ENCODE data around the gene MED13. TPM values are rescaled to one million over a fixed set of nuclear protein-coding genes. Genes with fewer than 3 reads are reported as not detected.
"Not testable (repeated sequence)": the region's sequence is repeated elsewhere in the genome, so short reads cannot be mapped to it uniquely, and the experiment has no call there.

Gene MED13
- total RNA-seq, 1 donor from 2014 or later, result 69.7 TPM

DNA sequence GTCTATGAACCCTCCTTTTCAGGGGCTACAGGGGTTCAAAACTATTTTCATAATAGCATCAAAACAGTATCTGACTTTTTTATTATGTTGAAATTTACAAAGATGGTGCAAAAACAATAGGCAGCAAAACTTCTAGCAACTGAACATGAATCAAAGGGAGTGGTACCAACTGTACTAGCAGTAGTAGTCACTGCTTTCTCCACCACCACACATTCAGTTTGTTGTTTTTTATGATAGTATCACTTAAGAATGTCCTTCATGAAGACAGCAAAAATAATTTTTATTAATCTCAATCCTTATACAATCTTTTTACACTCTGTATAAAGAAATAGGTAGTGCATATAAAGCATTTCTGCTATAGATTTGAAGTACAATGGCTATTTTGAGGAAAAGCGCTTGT is 47.6 kb downstream of the MED13 start:
- H3K4me1 Mint-ChIP-seq (ENCODE audit: unreplicated experiment), result peaks cover 11% of the 10 kb centered on the region
- peaks cover 7% of the 10 kb centered on the region for H3K9me3 Mint-ChIP-seq (ENCODE audit: unreplicated experiment)
- peak overlapping the region; percentile 41 for H3K27ac Mint-ChIP-seq (ENCODE audit: unreplicated experiment)
- TF ChIP-seq, protein P1, sequence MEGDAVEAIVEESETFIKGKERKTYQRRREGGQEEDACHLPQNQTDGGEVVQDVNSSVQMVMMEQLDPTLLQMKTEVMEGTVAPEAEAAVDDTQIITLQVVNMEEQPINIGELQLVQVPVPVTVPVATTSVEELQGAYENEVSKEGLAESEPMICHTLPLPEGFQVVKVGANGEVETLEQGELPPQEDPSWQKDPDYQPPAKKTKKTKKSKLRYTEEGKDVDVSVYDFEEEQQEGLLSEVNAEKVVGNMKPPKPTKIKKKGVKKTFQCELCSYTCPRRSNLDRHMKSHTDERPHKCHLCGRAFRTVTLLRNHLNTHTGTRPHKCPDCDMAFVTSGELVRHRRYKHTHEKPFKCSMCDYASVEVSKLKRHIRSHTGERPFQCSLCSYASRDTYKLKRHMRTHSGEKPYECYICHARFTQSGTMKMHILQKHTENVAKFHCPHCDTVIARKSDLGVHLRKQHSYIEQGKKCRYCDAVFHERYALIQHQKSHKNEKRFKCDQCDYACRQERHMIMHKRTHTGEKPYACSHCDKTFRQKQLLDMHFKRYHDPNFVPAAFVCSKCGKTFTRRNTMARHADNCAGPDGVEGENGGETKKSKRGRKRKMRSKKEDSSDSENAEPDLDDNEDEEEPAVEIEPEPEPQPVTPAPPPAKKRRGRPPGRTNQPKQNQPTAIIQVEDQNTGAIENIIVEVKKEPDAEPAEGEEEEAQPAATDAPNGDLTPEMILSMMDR (IDR thresholded peaks at IDR 0.05), result no peak
- no peaks in the 10 kb centered on the region for H3K27me3 Mint-ChIP-seq (ENCODE audit: unreplicated experiment)
- no peak for DNase-seq (ENCODE audit: extremely low spot score, unreplicated experiment)
- H3K36me3 Mint-ChIP-seq (ENCODE audit: unreplicated experiment), result peaks cover 40% of the 10 kb centered on the region
- H3K4me3 Mint-ChIP-seq (ENCODE audit: unreplicated experiment), result no peak overlapping the region

DNA sequence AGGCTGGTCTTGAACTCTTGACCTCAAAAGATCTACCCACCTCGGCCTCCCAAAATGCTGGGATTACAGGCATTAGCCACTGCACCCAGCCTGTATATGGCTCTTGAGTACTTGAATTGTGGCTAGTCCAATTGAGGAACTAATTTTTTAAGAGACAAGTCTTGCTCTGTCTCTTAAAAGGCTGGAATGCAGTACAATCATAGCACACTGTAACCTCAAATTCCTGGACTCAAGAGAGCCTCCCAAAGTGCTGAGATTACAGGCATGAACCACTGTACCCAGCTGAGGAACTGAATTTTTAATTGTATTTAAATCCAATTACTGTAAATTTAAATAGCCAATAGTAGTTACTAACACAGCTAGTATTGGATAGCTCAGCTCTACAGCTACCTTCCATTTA is 50.6 kb downstream of the MED13 start:
- peaks cover 48% of the 10 kb centered on the region for H3K36me3 Mint-ChIP-seq (ENCODE audit: unreplicated experiment)
- no peak for DNase-seq (ENCODE audit: extremely low spot score, unreplicated experiment)
- H3K9me3 Mint-ChIP-seq (ENCODE audit: unreplicated experiment), result peaks cover 7% of the 10 kb centered on the region
- no peak overlapping the region for H3K27ac Mint-ChIP-seq (ENCODE audit: unreplicated experiment)
- no peaks in the 10 kb centered on the region for H3K27me3 Mint-ChIP-seq (ENCODE audit: unreplicated experiment)
- peaks cover 11% of the 10 kb centered on the region for H3K4me1 Mint-ChIP-seq (ENCODE audit: unreplicated experiment)
- no peak overlapping the region for H3K4me3 Mint-ChIP-seq (ENCODE audit: unreplicated experiment)
- TF ChIP-seq, protein P1 (IDR thresholded peaks at IDR 0.05), result no peak

DNA sequence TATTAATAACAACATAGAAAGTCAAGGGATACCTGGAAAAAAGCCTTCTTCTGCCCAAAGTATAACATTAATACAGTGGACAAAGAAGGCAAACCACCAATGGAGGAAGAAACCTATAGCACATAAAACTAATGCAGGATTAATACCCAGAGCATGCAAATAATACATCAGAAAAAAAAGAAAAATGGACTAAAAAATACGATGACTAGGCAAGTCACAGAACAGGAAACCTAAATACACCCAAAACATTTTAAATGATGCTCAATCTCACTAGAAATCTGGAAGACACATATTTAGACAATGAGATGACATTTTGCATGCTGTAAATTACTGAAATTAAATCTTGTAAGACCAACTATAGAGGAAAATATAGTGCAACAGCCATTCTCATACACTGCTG is 55.9 kb downstream of the MED13 start:
- H3K27ac Mint-ChIP-seq (ENCODE audit: unreplicated experiment), result no peak overlapping the region
- no peak overlapping the region for H3K4me3 Mint-ChIP-seq (ENCODE audit: unreplicated experiment)
- H3K4me1 Mint-ChIP-seq (ENCODE audit: unreplicated experiment), result peaks cover 14% of the 10 kb centered on the region
- H3K27me3 Mint-ChIP-seq (ENCODE audit: unreplicated experiment), result no peaks in the 10 kb centered on the region
- H3K36me3 Mint-ChIP-seq (ENCODE audit: unreplicated experiment), result peaks cover 49% of the 10 kb centered on the region
- H3K9me3 Mint-ChIP-seq (ENCODE audit: unreplicated experiment), result peaks cover 3% of the 10 kb centered on the region
- DNase-seq (ENCODE audit: extremely low spot score, unreplicated experiment), result no peak
- TF ChIP-seq, protein P1 (IDR thresholded peaks at IDR 0.05), result no peak

DNA sequence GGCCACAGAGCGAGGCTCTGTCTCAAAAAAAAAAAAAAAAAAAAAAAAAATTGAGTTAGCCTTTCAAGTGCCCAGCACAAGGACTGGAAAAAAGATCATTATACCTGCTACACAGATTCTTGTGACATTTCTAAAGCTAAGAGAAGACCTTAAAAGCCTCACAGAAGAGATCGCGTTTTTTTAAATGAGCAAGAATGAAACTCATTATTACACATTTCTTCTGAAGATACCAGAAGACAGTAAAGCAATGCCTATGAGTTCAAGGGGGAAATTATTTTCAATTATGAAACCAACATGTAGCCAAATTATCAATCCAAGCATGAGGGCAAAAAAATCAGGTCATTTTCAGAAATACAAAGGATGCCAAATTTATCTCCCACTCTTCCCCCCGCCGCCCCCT is 56.8 kb downstream of the MED13 start:
- Mint-ChIP-seq H3K9me3 (ENCODE audit: unreplicated experiment) (peaks cover 6% of the 10 kb centered on the region), H3K4me1 (ENCODE audit: unreplicated experiment) (peaks cover 14% of the 10 kb centered on the region), H3K27ac (ENCODE audit: unreplicated experiment) (no peak overlapping the region), H3K27me3 (ENCODE audit: unreplicated experiment) (no peaks in the 10 kb centered on the region), H3K4me3 (ENCODE audit: unreplicated experiment) (no peak overlapping the region), H3K36me3 (ENCODE audit: unreplicated experiment) (peaks cover 47% of the 10 kb centered on the region)
- TF ChIP-seq, protein P1 (IDR thresholded peaks at IDR 0.05), result no peak
- DNase-seq (ENCODE audit: extremely low spot score, unreplicated experiment), result no peak

DNA sequence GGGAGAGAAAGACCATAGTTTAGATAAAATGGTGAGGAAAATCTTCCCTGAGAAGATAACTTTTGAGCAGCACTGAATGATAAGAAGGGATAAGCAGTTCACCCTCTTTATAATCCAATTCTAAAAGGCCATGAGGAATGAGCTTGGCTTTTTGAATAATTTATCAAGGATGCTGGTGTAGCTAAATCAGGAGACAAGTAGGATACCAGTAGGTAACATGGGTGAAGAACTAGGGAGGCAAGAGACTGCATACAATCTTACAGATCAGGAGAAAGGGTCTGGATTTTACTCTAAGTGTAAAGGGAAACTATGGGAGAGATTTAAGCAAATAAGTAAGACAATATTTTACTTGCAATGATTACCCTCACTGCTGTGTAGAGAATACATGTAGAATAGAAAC is 60.7 kb downstream of the MED13 start:
- H3K27ac Mint-ChIP-seq (ENCODE audit: unreplicated experiment), result no peak overlapping the region
- DNase-seq (ENCODE audit: extremely low spot score, unreplicated experiment), result no peak
- peaks cover 6% of the 10 kb centered on the region for H3K9me3 Mint-ChIP-seq (ENCODE audit: unreplicated experiment)

DNA sequence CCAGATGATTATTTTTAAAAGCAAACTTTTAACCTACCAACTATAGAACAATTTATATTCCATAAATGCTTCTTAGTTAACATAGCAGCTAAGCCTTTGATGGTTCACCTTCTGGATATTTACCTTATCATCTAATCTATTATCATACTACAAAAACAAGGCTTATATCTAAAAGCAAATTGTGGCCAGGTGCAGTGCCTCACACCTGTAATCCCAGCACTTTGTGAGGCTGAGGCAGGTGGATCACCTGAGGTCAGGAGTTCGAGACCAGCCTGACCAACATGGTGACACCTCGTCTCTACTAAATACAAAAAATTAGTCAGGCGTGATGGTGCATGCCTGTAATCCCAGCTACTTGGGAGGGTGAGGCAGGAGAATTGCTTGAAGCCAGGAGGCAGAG is 61.9 kb downstream of the MED13 start:
- Mint-ChIP-seq H3K36me3 (ENCODE audit: unreplicated experiment) (peaks cover 30% of the 10 kb centered on the region), H3K4me1 (ENCODE audit: unreplicated experiment) (peaks cover 20% of the 10 kb centered on the region)
- H3K4me3 Mint-ChIP-seq (ENCODE audit: unreplicated experiment); H3K9me3 Mint-ChIP-seq (ENCODE audit: unreplicated experiment); H3K27ac Mint-ChIP-seq (ENCODE audit: unreplicated experiment); H3K27me3 Mint-ChIP-seq (ENCODE audit: unreplicated experiment); DNase-seq (ENCODE audit: extremely low spot score, unreplicated experiment): not testable (repeated sequence)

More for the DNA sequence above, 60.7 kb downstream of the MED13 start:
- H3K27me3 Mint-ChIP-seq (ENCODE audit: unreplicated experiment), result no peaks in the 10 kb centered on the region
- no peak overlapping the region for H3K4me3 Mint-ChIP-seq (ENCODE audit: unreplicated experiment)
- peaks cover 32% of the 10 kb centered on the region for H3K36me3 Mint-ChIP-seq (ENCODE audit: unreplicated experiment)
- H3K4me1 Mint-ChIP-seq (ENCODE audit: unreplicated experiment), result peaks cover 14% of the 10 kb centered on the region
- TF ChIP-seq, protein P1 (IDR thresholded peaks at IDR 0.05), result no peak

Measured in osteocyte (in vitro differentiated cells).